GM10248 (cell line): ENCODE results near the gene KCNJ14.

ENCODE experiments used
- CTCF ChIA-PET: fragments of 300-600 bp; sonication (Branson Sonifier 250); formaldehyde crosslinking; extraction: SDS; loops from one replicate; lab custom pipeline; 2021; ENCODE audit warnings: antibody characterized with exemption; lab: Yijun Ruan, JAX
- POLR2A ChIA-PET: fragments of 350-650 bp; sonication (Branson Sonifier 250); formaldehyde crosslinking; extraction: SDS; loops from one replicate; lab custom pipeline; 2020; ENCODE audit warnings: antibody characterized with exemption; lab: Yijun Ruan, JAX
- DNase-seq: peaks from one replicate; pipeline ENCODE4 v3.0.0; 2012; ENCODE audit errors: extremely low spot score
- TF ChIP-seq, protein P1 (sequence below): IDR thresholded peaks from 2 replicates; pipeline ENCODE4 v1.5.1; 2012; ENCODE audit warnings: mild to moderate bottlenecking, low read depth; ENCODE audit errors: extremely low read depth, missing control alignments, control extremely low read depth

KCNJ14 gene

DNA sequence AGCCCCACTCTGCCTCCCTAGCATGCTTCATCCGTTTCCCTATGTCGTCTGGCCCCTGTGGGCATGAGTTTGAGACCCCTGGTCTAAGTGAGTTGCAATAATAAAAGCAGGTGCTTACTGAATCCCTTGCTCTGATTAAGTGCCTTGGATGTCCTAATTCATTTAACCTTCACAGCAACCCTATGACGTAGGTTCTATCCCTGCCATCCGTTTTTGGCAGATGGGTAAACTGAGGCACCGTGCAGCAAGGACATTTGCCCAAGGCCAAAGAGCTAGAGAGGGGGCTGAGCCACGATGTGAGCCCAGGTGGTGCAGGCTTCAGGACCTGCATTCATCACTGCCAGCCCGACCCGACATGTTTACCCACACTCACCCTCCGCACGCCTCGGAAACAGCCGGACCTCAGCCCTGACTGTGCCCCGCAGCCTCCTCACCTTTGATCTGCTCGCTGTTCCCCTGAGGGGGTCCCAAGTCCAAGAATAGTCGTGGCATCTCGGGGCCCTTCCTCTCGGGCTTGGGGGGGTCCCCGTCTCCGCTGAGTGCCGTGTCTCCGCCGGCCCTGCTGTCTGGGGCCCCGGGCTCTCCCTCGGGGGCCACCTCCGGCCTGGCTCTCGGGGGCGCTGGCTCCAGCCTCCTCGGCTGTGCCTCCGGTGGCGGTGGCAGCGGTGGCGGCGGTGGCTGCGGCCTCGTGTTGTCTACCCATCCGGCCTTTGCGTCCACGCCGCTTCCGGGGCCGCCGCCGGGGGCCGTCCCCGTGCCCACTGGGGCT is 41.8 kb downstream of the KCNJ14 start:
- no peak for DNase-seq
- CTCF ChIA-PET, result interaction anchor here (1.1 to 3.2 kb wide), 3 partner anchors 8 to 87 kb away, joined by 4 to 14 read pairs (median 9); no protein-coding TSS in a partner anchor
- POLR2A ChIA-PET, result no interaction called here
- TF ChIP-seq, protein P1, sequence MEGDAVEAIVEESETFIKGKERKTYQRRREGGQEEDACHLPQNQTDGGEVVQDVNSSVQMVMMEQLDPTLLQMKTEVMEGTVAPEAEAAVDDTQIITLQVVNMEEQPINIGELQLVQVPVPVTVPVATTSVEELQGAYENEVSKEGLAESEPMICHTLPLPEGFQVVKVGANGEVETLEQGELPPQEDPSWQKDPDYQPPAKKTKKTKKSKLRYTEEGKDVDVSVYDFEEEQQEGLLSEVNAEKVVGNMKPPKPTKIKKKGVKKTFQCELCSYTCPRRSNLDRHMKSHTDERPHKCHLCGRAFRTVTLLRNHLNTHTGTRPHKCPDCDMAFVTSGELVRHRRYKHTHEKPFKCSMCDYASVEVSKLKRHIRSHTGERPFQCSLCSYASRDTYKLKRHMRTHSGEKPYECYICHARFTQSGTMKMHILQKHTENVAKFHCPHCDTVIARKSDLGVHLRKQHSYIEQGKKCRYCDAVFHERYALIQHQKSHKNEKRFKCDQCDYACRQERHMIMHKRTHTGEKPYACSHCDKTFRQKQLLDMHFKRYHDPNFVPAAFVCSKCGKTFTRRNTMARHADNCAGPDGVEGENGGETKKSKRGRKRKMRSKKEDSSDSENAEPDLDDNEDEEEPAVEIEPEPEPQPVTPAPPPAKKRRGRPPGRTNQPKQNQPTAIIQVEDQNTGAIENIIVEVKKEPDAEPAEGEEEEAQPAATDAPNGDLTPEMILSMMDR, result no peak

DNA sequence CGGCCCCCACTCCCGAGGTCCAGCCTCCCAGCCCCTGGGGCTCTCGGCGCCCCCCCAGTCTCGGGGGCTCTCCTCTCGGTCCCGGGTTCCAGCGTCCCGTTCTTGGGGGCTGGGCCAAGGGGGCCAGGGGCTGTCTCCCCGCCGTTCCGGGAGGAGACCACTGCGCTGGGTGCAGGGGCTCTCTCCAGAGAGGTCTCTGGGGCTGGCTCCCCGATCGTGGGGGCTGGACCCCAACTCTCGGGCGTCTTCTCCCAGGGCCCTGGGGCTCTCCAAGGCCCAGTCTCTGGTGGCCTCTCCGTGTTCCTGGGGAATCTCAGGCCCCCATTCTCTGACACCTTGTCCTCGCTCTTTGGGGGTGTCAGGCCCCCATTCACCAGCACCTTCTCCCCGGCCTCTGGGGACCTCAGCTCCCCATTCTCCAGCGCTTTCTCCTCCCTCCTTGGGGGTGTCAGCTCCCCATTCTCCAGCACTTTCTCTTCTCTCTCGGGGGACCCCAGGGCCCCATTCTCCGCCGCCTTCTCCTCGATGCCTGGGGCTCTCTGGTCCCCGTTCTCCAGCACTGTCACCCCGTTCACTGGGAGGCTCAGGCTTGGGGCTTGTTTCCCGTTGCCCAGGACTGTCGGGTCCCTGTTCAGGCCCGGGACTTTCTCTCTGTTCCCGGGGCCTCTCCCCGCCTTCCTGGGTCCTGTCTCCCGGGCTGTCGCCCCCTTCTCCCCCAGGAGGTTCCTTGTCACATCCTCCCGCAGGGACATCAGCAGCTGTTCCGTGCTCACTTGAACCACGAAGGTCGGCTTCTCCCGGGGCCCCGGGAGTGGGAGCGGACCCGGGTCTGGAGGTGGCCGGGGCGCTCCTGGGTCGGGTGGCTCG is 42.6 kb downstream of the KCNJ14 start:
- TF ChIP-seq, protein P1, result no peak
- ChIA-PET CTCF (interaction anchor here (3.1 to 3.2 kb wide), 2 partner anchors 7 to 86 kb away, joined by 9 to 14 read pairs; no protein-coding TSS in a partner anchor), POLR2A (no interaction called here)
- no peak for DNase-seq

DNA sequence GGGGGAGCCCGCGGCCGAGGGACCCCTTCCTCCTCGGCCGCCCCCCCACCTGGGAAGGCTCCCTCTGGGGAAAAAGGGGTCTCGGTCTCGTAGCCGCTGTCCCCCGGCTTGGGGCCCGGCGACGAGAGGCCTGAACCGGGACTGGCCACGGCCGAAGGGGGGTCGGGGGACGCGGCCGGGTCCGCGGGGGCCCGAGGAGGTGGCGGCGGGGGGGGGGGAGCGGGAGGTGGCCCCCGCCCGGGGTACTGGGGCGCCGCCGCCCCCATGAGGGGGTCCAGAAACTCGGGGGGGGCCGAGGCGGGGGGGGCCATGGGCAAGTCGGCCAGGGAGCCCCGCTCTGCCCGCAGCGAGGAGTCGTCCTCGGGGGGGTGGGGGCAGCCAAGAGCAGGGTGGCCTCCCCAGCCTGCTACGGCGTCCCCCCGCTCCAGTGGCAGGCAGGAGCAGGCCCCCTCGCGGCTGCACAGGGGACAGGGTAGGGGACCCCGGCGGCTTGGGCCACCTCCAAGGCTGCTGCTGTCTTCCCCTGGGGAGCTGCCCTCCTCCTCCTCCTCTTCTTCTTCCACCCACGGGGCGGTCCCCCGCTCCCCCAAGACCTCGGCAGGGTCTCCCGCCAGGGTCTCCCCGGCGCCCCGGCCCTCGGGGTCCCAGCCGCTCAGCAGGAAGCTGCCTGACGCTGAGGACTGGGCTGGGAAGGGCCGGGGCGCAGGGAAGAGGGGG is 43.4 kb downstream of the KCNJ14 start:
- TF ChIP-seq, protein P1, result no peak
- POLR2A ChIA-PET, result no interaction called here
- CTCF ChIA-PET, result interaction anchor here (1.0 kb wide), 1 partner anchor 86 kb away, joined by 3 read pairs; no protein-coding TSS in a partner anchor
- DNase-seq, result no peak

DNA sequence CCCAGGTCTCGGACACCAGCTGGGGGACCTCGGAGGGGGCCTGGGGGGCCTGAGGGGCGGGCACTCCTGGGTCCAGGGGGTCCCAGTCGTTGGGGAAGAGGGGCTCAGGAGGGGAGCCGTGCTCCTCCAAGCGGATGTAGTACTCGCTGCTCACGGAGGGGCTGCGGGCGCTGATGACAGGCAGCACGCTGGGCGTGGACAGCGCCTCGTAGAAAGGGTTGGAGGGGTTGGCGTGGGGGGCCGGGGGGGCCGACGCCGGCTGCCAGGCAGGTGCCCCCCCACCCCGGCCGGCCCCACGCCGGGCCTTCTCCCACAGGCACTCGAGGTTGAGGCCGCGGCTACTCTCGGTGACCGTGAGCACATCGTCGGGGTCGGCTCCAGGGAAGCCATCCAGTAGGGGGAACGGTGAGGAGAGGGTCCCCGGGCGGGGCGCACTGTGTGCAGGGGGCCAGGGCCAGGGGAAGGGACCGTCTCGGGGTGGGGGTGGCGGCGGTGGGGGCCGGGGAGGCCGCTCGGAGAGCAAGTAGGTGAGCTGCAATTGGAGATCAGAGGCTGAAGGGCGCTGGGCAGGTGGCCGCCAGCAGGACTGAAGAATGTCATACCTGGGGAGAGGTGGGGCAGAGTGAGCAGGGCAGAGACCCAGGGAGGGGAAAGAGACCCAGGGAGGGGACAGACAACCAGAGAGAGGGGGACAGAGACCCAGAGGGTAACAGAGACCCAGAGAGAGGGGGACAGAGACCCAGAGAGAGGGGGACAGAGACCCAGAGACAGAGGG is 44.1 kb downstream of the KCNJ14 start:
- POLR2A ChIA-PET, result no interaction called here
- DNase-seq, result no peak
- TF ChIP-seq, protein P1, result no peak
- CTCF ChIA-PET, result interaction anchor here (1.0 kb wide), 1 partner anchor 85 kb away, joined by 3 read pairs; no protein-coding TSS in a partner anchor

DNA sequence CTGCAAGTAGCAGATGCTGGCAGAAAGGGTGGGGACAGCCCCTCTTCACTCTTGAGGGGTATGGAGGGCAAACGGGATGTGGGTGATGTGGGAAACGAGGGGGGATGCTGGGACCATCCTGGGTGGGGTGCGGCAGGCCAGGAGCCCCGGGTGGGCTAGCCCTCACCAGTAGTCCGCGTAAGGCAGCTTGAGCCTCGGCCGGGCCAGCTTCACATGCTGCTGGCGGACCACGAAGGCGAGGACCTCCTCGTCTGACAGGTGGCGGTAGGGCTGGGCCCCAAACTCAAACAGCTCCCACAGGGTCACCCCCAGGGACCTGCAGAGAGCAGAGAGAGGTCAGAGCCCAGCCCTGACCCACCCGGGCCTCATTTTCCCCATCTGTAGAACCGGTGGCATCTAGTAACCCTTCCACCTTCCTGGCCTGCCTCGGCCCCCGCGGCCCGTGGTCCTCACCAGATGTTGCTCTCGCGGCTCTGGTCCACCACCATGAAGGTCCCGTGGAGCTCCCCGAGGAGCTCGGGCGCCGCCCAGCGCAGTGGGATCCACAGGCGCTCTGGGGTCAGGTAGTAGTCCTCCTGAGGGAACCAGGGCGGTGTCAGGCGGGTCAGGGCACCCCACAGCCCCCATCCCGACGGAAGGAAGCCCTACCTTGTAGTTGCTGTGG is 45.6 kb downstream of the KCNJ14 start:
- TF ChIP-seq, protein P1, result no peak
- ChIA-PET POLR2A (interaction anchor here (0.6 kb wide), 1 partner anchor 36 kb away, joined by 3 read pairs; no protein-coding TSS in a partner anchor), CTCF (interaction anchor here (1.7 kb wide), 1 partner anchor 11 kb away, joined by 12 read pairs; no protein-coding TSS in a partner anchor)
- DNase-seq, result no peak
